Gastroesophageal sphincter (tissue), 3 donors: ENCODE data around the gene TXLNA.

Source experiments
- EP300 ChIP-seq: sonication (generic); formaldehyde crosslinking; IDR thresholded peaks from one replicate; pipeline ENCODE4 v1.6.1; 2017; ENCODE audit warnings: antibody characterized with exemption, mild to moderate bottlenecking
- TF ChIP-seq, protein P1 (sequence below), 4 experiments: fragments of 200-600 bp in 2 of 4; fragments of 450-650 bp in 2 of 4; sonication (generic) in 1 of 4; IDR thresholded peaks; one replicate each; pipeline ENCODE4 v1.5.1; 2017 to 2019; ENCODE audit warnings: antibody characterized with exemption in 4 of 4, mild to moderate bottlenecking in 2 of 4, moderate library complexity in 2 of 4

- TF ChIP-seq, protein P1, sequence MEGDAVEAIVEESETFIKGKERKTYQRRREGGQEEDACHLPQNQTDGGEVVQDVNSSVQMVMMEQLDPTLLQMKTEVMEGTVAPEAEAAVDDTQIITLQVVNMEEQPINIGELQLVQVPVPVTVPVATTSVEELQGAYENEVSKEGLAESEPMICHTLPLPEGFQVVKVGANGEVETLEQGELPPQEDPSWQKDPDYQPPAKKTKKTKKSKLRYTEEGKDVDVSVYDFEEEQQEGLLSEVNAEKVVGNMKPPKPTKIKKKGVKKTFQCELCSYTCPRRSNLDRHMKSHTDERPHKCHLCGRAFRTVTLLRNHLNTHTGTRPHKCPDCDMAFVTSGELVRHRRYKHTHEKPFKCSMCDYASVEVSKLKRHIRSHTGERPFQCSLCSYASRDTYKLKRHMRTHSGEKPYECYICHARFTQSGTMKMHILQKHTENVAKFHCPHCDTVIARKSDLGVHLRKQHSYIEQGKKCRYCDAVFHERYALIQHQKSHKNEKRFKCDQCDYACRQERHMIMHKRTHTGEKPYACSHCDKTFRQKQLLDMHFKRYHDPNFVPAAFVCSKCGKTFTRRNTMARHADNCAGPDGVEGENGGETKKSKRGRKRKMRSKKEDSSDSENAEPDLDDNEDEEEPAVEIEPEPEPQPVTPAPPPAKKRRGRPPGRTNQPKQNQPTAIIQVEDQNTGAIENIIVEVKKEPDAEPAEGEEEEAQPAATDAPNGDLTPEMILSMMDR (IDR thresholded peaks at IDR 0.05) = no peak
- no peak for TF ChIP-seq EP300
Observed at GRCh38 chr1:32221980-32222755, 42.7 kb downstream of the TXLNA start, which contains the start of the genes EIF3I and TMEM234.
